IPS-15b (cell line): ENCODE results near the gene SRRM5.

Experiments used
- H3K27me3 ChIP-seq: one replicate; pipeline ENCODE4 v1.6.1; 2013; ENCODE audit warnings: low read length; ENCODE audit not compliant: control insufficient read depth, insufficient read depth
- H3K36me3 ChIP-seq: one replicate; pipeline ENCODE4 v1.6.1; 2013; ENCODE audit warnings: low read length; ENCODE audit not compliant: control insufficient read depth, insufficient read depth
- H3K4me1 ChIP-seq: one replicate; pipeline ENCODE4 v1.6.1; 2013; ENCODE audit warnings: mild to moderate bottlenecking, low read length; ENCODE audit not compliant: control insufficient read depth, insufficient read depth
- H3K4me3 ChIP-seq: one replicate; pipeline ENCODE4 v1.5.1; 2013; ENCODE audit warnings: low read depth, low read length
- H3K9ac ChIP-seq: one replicate; pipeline ENCODE4 v1.6.1; 2013; ENCODE audit warnings: low read depth, mild to moderate bottlenecking, low read length
- H3K9me3 ChIP-seq: one replicate; pipeline ENCODE4 v1.6.1; 2013; ENCODE audit warnings: mild to moderate bottlenecking, low read length; ENCODE audit not compliant: control insufficient read depth, insufficient read depth

SRRM5 gene

GRCh38 chr19:43622956-43623355, 11.1 kb downstream of the SRRM5 start:
- H3K9me3 ChIP-seq, result no peaks in the 10 kb centered on the region
- H3K4me3 ChIP-seq, result no peak overlapping the region
- H3K36me3 ChIP-seq, result no peaks in the 10 kb centered on the region
- H3K4me1 ChIP-seq, result peaks cover 11% of the 10 kb centered on the region
- no peak overlapping the region for H3K9ac ChIP-seq
- H3K27me3 ChIP-seq, result peaks cover 21% of the 10 kb centered on the region

DNA sequence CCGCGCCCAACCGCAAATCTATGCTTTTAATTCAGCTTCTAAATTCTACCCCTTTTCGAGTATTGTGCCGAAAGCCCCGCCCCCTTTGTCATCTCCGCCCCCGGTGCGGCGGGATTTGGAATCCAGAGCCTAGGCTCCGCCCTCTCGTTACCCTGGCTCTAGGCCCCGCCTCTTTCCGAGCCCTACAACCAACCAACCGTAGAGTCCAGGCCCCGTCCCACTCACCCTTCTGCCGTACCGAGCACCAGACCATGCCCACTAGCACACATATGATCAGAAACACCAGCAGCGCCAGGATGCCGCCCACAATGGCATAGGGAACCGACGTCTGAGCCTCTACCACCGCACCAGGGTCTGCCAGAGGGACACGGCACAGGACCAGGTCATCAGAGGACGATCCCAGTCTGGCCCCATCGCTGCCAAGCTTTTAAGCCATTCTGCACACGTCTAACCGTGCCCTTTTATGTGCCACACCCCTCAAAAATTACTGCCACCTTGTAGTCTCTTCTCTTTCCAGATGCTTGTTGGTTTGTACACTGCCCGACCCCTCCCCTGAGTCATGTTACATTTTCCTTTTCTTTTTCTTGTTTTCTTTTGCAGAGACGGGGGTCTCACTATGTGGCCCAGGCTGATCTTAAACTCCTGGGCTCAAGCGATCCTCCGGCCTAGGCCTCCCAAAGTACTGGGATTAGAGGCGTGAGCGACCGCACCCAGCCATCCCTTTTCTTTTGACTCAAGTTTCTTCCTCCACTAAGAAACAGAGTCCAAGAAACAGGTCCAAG, 12.2 kb downstream of the SRRM5 start:
- H3K9me3 ChIP-seq, result no peaks in the 10 kb centered on the region
- H3K36me3 ChIP-seq, result no peaks in the 10 kb centered on the region
- no peak overlapping the region for H3K9ac ChIP-seq
- peaks cover 11% of the 10 kb centered on the region for H3K4me1 ChIP-seq
- H3K4me3 ChIP-seq, result peak overlapping the region; percentile 26
- peaks cover 30% of the 10 kb centered on the region for H3K27me3 ChIP-seq

DNA sequence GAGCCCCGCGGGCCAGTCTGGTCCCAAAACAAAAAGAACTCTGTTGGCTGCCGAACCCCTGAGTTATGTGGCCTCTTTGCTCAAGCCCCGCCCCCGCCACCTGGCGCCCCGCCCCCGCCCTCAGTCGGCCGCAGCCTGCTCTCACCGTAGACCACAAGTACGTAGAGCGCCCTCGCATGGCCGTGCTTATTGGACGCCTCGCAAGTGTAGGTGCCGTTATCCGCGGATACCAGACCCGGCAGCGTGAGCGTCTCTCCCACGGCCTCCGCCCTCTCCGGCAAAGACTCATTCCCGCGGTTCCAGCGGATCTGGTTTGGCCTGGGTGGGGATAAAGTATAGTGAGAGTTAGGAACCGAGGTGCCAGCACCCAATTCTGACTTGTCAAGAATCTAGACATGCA, 13.0 kb downstream of the SRRM5 start:
- Histone ChIP-seq H3K4me3 (no peak overlapping the region), H3K9ac (no peak overlapping the region), H3K27me3 (peaks cover 33% of the 10 kb centered on the region), H3K36me3 (no peaks in the 10 kb centered on the region), H3K4me1 (peaks cover 11% of the 10 kb centered on the region), H3K9me3 (no peaks in the 10 kb centered on the region)

GRCh38 chr19:43625918-43626579, 14.2 kb downstream of the SRRM5 start:
- no peak overlapping the region for H3K4me3 ChIP-seq
- no peak overlapping the region for H3K9ac ChIP-seq
- no peaks in the 10 kb centered on the region for H3K36me3 ChIP-seq
- peaks cover 5% of the 10 kb centered on the region for H3K4me1 ChIP-seq
- peaks cover 33% of the 10 kb centered on the region for H3K27me3 ChIP-seq
- H3K9me3 ChIP-seq, result no peaks in the 10 kb centered on the region

GRCh38 chr19:43626838-43627237, 14.9 kb downstream of the SRRM5 start:
- peaks cover 5% of the 10 kb centered on the region for H3K4me1 ChIP-seq
- no peaks in the 10 kb centered on the region for H3K9me3 ChIP-seq
- H3K27me3 ChIP-seq, result peaks cover 39% of the 10 kb centered on the region
- no peak overlapping the region for H3K9ac ChIP-seq
- H3K4me3 ChIP-seq, result peak overlapping the region; percentile 1
- H3K36me3 ChIP-seq, result no peaks in the 10 kb centered on the region

GRCh38 chr19:43628646-43629326, 16.9 kb downstream of the SRRM5 start:
- Histone ChIP-seq H3K4me3 (no peak overlapping the region), H3K27me3 (peaks cover 55% of the 10 kb centered on the region), H3K9ac (no peak overlapping the region), H3K9me3 (no peaks in the 10 kb centered on the region), H3K36me3 (no peaks in the 10 kb centered on the region), H3K4me1 (peaks cover 5% of the 10 kb centered on the region)

DNA sequence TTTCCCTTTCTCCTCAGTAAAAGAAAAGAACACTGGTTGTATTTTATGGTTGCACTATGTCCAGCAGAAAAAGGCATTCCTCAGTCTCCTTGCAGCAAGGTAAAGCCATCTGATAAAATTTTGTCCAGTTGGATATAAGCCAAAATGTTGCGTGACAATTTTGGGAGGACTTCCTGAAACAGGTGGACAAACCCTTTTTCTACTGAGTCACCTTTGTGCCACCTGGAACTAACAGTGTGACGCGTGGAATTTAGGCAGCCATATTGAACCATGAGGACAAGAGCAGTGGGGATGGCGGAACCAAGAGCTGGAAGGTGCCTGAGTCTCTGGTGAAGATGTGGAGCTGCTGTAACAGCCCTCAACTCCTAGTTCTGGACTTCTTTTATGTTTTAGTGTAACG, 19.6 kb downstream of the SRRM5 start:
- no peak overlapping the region for H3K9ac ChIP-seq

DNA sequence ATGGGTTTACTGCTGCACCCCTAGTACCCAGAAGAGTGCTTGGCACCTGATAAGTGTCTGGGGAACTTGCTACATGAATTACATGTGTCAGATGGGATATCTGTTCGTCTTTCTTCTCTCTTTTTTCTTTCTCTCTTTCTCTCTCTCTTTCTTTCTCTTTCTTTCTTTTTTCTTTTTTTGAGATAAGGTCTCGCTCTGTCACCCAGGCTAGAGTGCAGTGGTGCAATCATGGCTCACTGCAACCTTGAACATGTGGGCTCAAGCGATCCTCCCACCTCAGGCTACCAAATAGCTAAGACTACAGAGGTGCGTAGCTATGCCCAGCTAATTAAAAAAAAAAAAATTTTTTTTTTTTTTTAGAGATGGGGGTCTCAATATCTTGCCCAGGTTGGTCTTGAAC, 21.6 kb downstream of the SRRM5 start:
- H3K36me3 ChIP-seq, result no peaks in the 10 kb centered on the region
- H3K27me3 ChIP-seq, result peaks cover 64% of the 10 kb centered on the region
- no peak overlapping the region for H3K4me3 ChIP-seq
- H3K9me3 ChIP-seq, result no peaks in the 10 kb centered on the region
- H3K4me1 ChIP-seq, result peaks cover 10% of the 10 kb centered on the region
- no peak overlapping the region for H3K9ac ChIP-seq

More for the DNA sequence above, 19.6 kb downstream of the SRRM5 start:
- H3K4me1 ChIP-seq, result peaks cover 10% of the 10 kb centered on the region
- H3K27me3 ChIP-seq, result peaks cover 62% of the 10 kb centered on the region
- no peaks in the 10 kb centered on the region for H3K9me3 ChIP-seq
- no peak overlapping the region for H3K4me3 ChIP-seq
- no peaks in the 10 kb centered on the region for H3K36me3 ChIP-seq

DNA sequence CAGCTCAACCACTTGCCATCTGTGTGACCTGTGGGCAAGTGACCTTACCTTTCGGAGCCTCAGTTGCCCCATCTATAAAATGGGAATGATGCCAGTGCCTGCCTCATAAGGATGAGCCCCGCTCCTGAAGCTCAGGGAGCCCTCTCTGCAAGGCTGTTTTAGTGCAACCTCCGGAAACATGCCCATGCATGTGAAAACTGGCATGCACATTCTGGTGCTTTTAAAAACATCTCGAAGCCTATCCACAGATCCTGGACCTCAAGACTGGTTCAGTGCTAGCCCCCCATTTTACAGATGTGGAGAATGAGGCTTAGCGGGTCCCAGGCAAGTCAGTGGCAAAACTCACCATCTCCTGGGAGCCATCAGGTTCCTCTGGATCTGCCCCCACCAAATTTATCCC, 22.2 kb downstream of the SRRM5 start:
- Histone ChIP-seq H3K36me3 (no peaks in the 10 kb centered on the region), H3K9me3 (no peaks in the 10 kb centered on the region), H3K4me1 (peaks cover 10% of the 10 kb centered on the region), H3K4me3 (peak overlapping the region; percentile 16), H3K27me3 (peaks cover 64% of the 10 kb centered on the region), H3K9ac (no peak overlapping the region)

DNA sequence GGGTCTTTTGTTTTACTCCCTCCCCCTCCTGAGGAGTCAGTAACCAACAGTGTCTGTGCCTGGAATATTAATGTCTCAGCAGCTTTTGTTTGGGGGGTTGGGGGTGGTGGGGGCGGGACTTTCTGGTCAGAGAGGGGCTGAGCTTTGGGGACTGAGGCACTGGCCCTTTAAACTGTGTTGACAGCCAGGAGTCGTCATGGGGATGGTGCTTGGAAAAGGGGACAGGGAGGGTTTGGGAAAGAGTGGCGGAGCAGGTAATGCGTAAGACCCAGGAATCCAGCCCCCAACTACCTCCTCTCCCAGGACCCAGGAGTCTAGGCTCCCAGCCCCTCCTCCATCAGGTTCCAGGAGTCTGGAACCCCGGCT, 22.6 kb downstream of the SRRM5 start:
- peaks cover 65% of the 10 kb centered on the region for H3K27me3 ChIP-seq
- H3K9me3 ChIP-seq, result no peaks in the 10 kb centered on the region
- peak overlapping the region; percentile 66 for H3K4me3 ChIP-seq
- H3K36me3 ChIP-seq, result no peaks in the 10 kb centered on the region
- peak overlapping the region; percentile 8 for H3K9ac ChIP-seq
- peaks cover 10% of the 10 kb centered on the region for H3K4me1 ChIP-seq

DNA sequence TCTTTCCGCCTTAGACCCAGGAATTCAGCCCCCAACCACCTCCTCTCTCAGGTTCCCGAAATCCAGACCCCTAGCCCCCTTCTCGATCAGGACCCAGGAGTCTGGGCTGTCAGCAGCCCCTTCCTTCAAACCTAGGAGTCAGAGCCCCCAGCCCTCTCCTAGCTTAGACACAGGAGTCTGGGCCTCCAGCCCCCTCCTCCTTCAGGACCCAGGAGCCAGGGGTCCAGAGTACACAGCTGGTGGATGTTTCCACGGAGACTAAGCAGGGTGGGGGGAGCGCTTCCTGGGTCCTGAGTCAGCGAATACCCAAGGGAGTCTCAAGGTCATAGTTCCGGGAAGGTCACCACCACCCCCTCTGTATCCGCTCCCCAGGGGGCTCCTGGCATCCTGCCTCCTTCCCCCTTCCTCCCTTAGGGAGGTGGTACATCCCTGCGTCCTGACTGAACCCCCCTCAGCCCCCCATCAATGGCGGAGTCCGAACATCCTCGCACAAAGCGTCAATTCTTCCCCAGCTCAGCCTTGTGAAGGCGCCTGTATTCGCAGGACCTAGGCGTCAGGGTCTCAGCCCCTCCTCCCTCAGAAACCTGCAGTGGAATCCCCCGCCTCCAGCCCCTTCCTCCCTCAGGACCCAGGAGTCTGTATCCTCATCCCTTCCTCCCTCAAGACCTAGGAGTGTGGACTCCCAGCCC, 23.1 kb downstream of the SRRM5 start:
- Histone ChIP-seq H3K4me3 (peak overlapping the region; percentile 66), H3K4me1 (peaks cover 10% of the 10 kb centered on the region), H3K9ac (peak overlapping the region; percentile 8), H3K27me3 (peaks cover 65% of the 10 kb centered on the region), H3K9me3 (no peaks in the 10 kb centered on the region), H3K36me3 (no peaks in the 10 kb centered on the region)
